Measurements from ENCODE around the gene RPTOR.

DNA sequence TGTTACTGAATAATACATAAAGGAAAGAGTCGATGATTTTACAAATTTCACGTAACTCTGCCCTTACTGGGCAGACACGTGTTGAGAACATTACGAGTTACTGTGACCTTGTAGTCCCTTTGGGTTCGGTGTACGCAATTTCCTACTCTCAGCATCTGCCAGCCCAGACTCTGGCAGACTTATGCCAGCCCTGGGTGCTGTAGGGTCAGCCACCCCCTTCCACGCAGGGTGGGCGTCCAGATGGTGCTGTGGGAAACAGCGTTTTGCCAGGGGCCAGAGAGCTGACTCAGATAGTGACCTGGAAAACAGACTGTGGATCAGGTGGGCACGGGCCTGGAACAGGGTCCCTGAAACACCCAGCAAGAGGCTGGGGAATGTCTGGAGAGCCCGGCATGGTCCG, 148.9 kb downstream of the RPTOR start:
- TF ChIP-seq, protein P1, sequence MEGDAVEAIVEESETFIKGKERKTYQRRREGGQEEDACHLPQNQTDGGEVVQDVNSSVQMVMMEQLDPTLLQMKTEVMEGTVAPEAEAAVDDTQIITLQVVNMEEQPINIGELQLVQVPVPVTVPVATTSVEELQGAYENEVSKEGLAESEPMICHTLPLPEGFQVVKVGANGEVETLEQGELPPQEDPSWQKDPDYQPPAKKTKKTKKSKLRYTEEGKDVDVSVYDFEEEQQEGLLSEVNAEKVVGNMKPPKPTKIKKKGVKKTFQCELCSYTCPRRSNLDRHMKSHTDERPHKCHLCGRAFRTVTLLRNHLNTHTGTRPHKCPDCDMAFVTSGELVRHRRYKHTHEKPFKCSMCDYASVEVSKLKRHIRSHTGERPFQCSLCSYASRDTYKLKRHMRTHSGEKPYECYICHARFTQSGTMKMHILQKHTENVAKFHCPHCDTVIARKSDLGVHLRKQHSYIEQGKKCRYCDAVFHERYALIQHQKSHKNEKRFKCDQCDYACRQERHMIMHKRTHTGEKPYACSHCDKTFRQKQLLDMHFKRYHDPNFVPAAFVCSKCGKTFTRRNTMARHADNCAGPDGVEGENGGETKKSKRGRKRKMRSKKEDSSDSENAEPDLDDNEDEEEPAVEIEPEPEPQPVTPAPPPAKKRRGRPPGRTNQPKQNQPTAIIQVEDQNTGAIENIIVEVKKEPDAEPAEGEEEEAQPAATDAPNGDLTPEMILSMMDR (tag by site-specific recombination; IDR thresholded peaks at IDR 0.05) = no peak
- TF ChIP-seq KLF8 (tag by site-specific recombination; IDR thresholded peaks at IDR 0.05) = no peak
